SH-SY5Y (cell line): ENCODE data around the gene TBX18.

Source experiments
- GATA2 ChIP-seq: IDR thresholded peaks from 2 replicates; pipeline ENCODE4 v1.6.1; 2011; ENCODE audit warnings: mild to moderate bottlenecking, low read depth, low read length
- GATA3 ChIP-seq: IDR thresholded peaks from 2 replicates; pipeline ENCODE4 v1.6.1; 2011; ENCODE audit warnings: low read depth, mild to moderate bottlenecking, low read length, moderate library complexity

- TF ChIP-seq GATA3, result no peak
- TF ChIP-seq GATA2, result no peak
Observed at GRCh38 chr6:84789170-84789569, 24.8 kb upstream of the TBX18 start.
